HG02870 (cell line): Measurements from ENCODE around the gene OSBPL3.

ENCODE experiments used
- ATAC-seq: cut with Tn5 transposase; IDR thresholded peaks from one replicate; pipeline ENCODE4 v1.9.1; 2021; ENCODE audit warnings: mild to moderate bottlenecking, moderate library complexity; ENCODE audit not compliant: unreplicated experiment

The OSBPL3 gene

GRCh38 chr7:24956021-24956420 lies 24.0 kb downstream of the OSBPL3 start:
- no peak for ATAC-seq

GRCh38 chr7:24955313-24955712 lies 24.7 kb downstream of the OSBPL3 start:
- no peak for ATAC-seq

GRCh38 chr7:24952464-24952863 lies 27.5 kb downstream of the OSBPL3 start:
- ATAC-seq, result no peak

- ATAC-seq, result no peak
Observed at GRCh38 chr7:24951441-24951980, 28.5 kb downstream of the OSBPL3 start.

GRCh38 chr7:24949884-24950283 lies 30.1 kb downstream of the OSBPL3 start:
- ATAC-seq, result no peak

- ATAC-seq, result no peak
Observed at GRCh38 chr7:24948739-24949138, 31.2 kb downstream of the OSBPL3 start.

GRCh38 chr7:24946467-24946866 lies 33.5 kb downstream of the OSBPL3 start:
- no peak for ATAC-seq

- ATAC-seq, result peak; percentile 52
Observed at GRCh38 chr7:24945899-24946298, 34.1 kb downstream of the OSBPL3 start.

- ATAC-seq, result no peak
Observed at GRCh38 chr7:24943096-24943948, 36.7 kb downstream of the OSBPL3 start.

- ATAC-seq, result no peak
Observed at GRCh38 chr7:24942226-24942625, 37.8 kb downstream of the OSBPL3 start.

- no peak for ATAC-seq
Observed at GRCh38 chr7:24939416-24939815, 40.6 kb downstream of the OSBPL3 start.

- ATAC-seq, result peak; percentile 70
Observed at GRCh38 chr7:24936121-24936824, 43.7 kb downstream of the OSBPL3 start.

- ATAC-seq, result no peak
Observed at GRCh38 chr7:24933298-24933697, 46.7 kb downstream of the OSBPL3 start.

GRCh38 chr7:24932815-24933214 lies 47.2 kb downstream of the OSBPL3 start:
- ATAC-seq, result no peak

- ATAC-seq, result no peak
Observed at GRCh38 chr7:24932389-24932788, 47.6 kb downstream of the OSBPL3 start.

- no peak for ATAC-seq
Observed at GRCh38 chr7:24931844-24932243, 48.1 kb downstream of the OSBPL3 start.

- no peak for ATAC-seq
Observed at GRCh38 chr7:24930856-24931255, 49.1 kb downstream of the OSBPL3 start.

GRCh38 chr7:24926623-24927524 lies 53.1 kb downstream of the OSBPL3 start:
- ATAC-seq, result no peak

- ATAC-seq, result no peak
Observed at GRCh38 chr7:24924375-24924774, 55.6 kb downstream of the OSBPL3 start.

- no peak for ATAC-seq
Observed at GRCh38 chr7:24923172-24923865, 56.7 kb downstream of the OSBPL3 start.
